Naive B cell (primary cell): ENCODE measurements around the gene AHR. TPM values are rescaled to one million over a fixed set of nuclear protein-coding genes. Genes with fewer than 3 reads are reported as not detected.
"Not testable (repeated sequence)": the region's sequence is repeated elsewhere in the genome, so short reads cannot be mapped to it uniquely, and the experiment has no call there.

Source experiments
- ATAC-seq, 2 donors: fragments of 150-1000 bp; cut with Tn5 transposase; 2 replicates each; pipeline ENCODE4 v1.10.0; 2021; ENCODE audit warnings: low read depth in 2 of 2, mild to moderate bottlenecking in 2 of 2, moderate library complexity in 2 of 2
- DNase-seq: peaks from one replicate; pipeline ENCODE4 v3.0.0; 2022
- H3K27ac Mint-ChIP-seq, 6 donors: one replicate each; pipeline ENCODE4 v1.8.0; 2020 to 2022; ENCODE audit warnings: mild to moderate bottlenecking in 6 of 6, mixed read lengths in 6 of 6, moderate library complexity in 5 of 6, inconsistent platforms in 2 of 6
- H3K27me3 Mint-ChIP-seq, 3 donors: one replicate each; pipeline ENCODE4 v1.8.0; 2021 to 2022; ENCODE audit warnings: mixed read lengths in 3 of 3, mild to moderate bottlenecking in 1 of 3
- H3K36me3 Mint-ChIP-seq, 2 donors: one replicate each; pipeline ENCODE4 v1.8.0; 2020 to 2022; ENCODE audit warnings: mixed read lengths in 2 of 2, inconsistent platforms in 1 of 2, mild to moderate bottlenecking in 1 of 2
- H3K4me1 Mint-ChIP-seq, 3 donors: one replicate each; pipeline ENCODE4 v1.8.0; 2020 to 2022; ENCODE audit warnings: mixed read lengths in 3 of 3, inconsistent platforms in 1 of 3, mild to moderate bottlenecking in 1 of 3, moderate library complexity in 1 of 3
- H3K4me3 Mint-ChIP-seq, 8 donors: one replicate each; pipeline ENCODE4 v1.8.0; 2020 to 2022; ENCODE audit warnings: mild to moderate bottlenecking in 8 of 8, mixed read lengths in 8 of 8, moderate library complexity in 8 of 8, inconsistent platforms in 2 of 8
- H3K9me3 Mint-ChIP-seq, 7 donors: one replicate each; pipeline ENCODE4 v1.8.0; 2020 to 2022; ENCODE audit warnings: mixed read lengths in 7 of 7, mild to moderate bottlenecking in 5 of 7, inconsistent platforms in 2 of 7, moderate library complexity in 1 of 7
- polyA plus RNA-seq, 6 donors: library from polyadenylated mRNA; unstranded; fragments of 300-500 nt; fragmentation: Illumina TruSeq; gene quantifications; one replicate each; pipeline ENCODE4 v1.2.3, GENCODE V29; 2021; ENCODE audit warnings: low read depth in 6 of 6

Gene AHR
- polyA plus RNA-seq, 6 donors from 2014 or later = 0.33 to 3.2 (median 2.1) TPM

DNA sequence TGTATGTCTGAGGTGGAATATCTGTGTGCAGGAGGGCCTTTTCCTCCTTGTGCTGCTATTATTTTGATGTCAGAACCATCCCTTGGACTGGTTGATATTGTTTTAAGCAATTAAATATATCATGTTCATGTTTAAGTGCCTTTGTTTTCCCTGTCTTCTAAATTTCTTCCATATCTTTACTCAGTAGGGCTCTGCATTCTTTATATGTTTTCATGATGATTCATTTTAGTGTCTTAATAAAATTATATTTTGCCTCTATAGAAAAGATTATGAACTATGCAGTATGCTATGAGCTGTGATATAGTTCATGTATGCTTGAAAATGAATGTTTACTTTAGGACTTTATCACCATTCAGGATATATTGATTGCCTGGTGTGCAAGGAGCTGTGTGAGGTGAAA lies 34.8 kb downstream of the AHR start:
- Mint-ChIP-seq H3K27ac (peak overlapping the region in 1 of 6 donors; percentile 18), H3K4me3 (no peak overlapping the region), H3K9me3 (peaks cover 0 to 3% (median 0%) of the 10 kb centered on the region in 7 donors), H3K4me1 (no peaks in the 10 kb centered on the region), H3K27me3 (no peaks in the 10 kb centered on the region), H3K36me3 (peaks cover 8 to 14% of the 10 kb centered on the region in 2 donors)
- DNase-seq (no peak), ATAC-seq (no peak)

DNA sequence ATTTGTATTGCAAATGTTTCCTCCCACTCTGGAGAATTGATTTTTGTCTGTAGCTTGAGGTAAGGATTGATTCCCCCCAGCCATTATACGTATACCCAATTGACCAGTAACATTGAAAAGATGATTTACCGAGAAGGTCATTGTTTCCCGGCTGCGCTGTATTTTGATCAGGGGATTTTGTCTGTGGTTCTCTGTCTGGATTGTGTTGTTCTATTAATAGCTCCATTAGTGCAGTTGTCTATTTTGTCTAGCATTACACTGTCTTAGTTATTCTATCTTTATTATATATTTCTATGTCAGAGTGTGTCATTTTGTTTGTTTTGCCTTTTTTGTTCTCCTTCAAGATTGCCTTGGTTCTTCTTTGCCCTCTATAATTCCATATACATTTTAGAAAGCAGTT lies 37.7 kb downstream of the AHR start:
- Mint-ChIP-seq H3K4me3 (no peak overlapping the region), H3K36me3 (peaks cover 8 to 14% of the 10 kb centered on the region in 2 donors), H3K4me1 (no peaks in the 10 kb centered on the region), H3K27me3 (no peaks in the 10 kb centered on the region), H3K27ac (no peak overlapping the region), H3K9me3 (peaks cover 0 to 3% (median 0%) of the 10 kb centered on the region in 7 donors)
- DNase-seq (no peak), ATAC-seq (no peak)

DNA sequence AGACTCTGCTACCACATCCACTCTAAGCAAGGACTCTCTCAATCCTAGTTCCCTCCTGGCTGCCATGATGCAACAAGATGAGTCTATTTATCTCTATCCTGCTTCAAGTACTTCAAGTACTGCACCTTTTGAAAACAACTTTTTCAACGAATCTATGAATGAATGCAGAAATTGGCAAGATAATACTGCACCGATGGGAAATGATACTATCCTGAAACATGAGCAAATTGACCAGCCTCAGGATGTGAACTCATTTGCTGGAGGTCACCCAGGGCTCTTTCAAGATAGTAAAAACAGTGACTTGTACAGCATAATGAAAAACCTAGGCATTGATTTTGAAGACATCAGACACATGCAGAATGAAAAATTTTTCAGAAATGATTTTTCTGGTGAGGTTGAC lies 40.7 kb downstream of the AHR start:
- peaks cover 5 to 8% of the 10 kb centered on the region in 2 donors for H3K36me3 Mint-ChIP-seq
- H3K27ac Mint-ChIP-seq = no peak overlapping the region
- DNase-seq (no peak), ATAC-seq (no peak)
- H3K4me1 Mint-ChIP-seq = no peaks in the 10 kb centered on the region
- no peaks in the 10 kb centered on the region for H3K27me3 Mint-ChIP-seq
- peaks cover 0 to 3% (median 0%) of the 10 kb centered on the region in 7 donors for H3K9me3 Mint-ChIP-seq
- H3K4me3 Mint-ChIP-seq = no peak overlapping the region

- Mint-ChIP-seq H3K9me3 (peaks cover 0 to 3% (median 0%) of the 10 kb centered on the region in 7 donors), H3K36me3 (peaks cover 5 to 8% of the 10 kb centered on the region in 2 donors), H3K27ac (no peak overlapping the region), H3K4me3 (no peak overlapping the region), H3K27me3 (no peaks in the 10 kb centered on the region), H3K4me1 (no peaks in the 10 kb centered on the region)
- DNase-seq (no peak), ATAC-seq (no peak)
These were observed 41.5 kb downstream of the AHR start for GRCh38 chr7:17339952-17340351.

DNA sequence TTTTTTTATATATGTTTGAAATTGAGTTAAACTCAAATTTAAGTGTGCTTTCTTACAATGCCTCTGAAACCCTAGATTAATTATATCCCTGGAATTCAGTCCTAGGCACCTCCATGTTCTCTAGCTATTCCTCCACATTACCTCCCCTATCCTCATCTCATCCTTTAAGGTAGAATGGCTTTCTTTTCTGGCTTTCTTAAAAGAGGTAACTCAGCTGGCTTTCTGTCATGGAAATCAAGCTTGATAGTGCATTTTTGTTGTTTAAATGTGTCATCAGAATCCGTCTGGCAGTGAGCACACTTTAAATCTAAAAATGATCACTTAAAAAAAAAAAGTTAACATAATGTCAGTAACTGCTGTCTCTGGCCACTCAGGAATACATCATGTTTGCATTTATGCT lies 42.2 kb downstream of the AHR start:
- DNase-seq = no peak
- H3K27me3 Mint-ChIP-seq = no peaks in the 10 kb centered on the region
- no peak overlapping the region for H3K27ac Mint-ChIP-seq
- no peak overlapping the region for H3K4me3 Mint-ChIP-seq
- peaks cover 5 to 8% of the 10 kb centered on the region in 2 donors for H3K36me3 Mint-ChIP-seq
- H3K9me3 Mint-ChIP-seq = peaks cover 0 to 3% (median 0%) of the 10 kb centered on the region in 7 donors
- no peaks in the 10 kb centered on the region for H3K4me1 Mint-ChIP-seq
- no peak for ATAC-seq

GRCh38 chr7:17342756-17343155 lies 44.3 kb downstream of the AHR start:
- DNase-seq (no peak), ATAC-seq (no peak)
- H3K27me3 Mint-ChIP-seq = no peaks in the 10 kb centered on the region
- no peaks in the 10 kb centered on the region for H3K4me1 Mint-ChIP-seq
- H3K4me3 Mint-ChIP-seq = no peak overlapping the region
- no peak overlapping the region for H3K27ac Mint-ChIP-seq
- no peaks in the 10 kb centered on the region for H3K36me3 Mint-ChIP-seq
- H3K9me3 Mint-ChIP-seq = no peaks in the 10 kb centered on the region

DNA sequence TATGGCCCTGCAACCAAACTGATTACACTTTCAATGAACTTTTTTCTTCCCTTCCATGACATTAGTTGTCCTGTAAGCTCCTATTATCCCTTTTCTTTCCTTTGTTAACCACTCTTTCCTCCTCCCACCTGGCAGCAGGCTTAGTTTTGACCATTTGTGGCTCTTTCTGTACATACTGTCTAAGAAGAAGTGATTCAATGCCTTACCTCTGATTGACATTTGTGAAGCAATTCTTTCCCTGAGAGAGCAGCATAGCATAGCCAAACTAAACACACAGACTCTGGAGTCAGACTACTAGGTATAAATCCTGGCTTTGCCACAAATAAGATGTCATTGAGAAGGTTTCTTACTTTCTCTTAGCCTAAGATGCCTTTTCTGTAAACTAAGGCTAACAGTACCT lies 48.9 kb downstream of the AHR start:
- H3K9me3 Mint-ChIP-seq = peaks cover 0 to 30% (median 14%) of the 10 kb centered on the region in 7 donors
- no peak overlapping the region for H3K27ac Mint-ChIP-seq
- no peak for ATAC-seq
- H3K36me3 Mint-ChIP-seq = no peaks in the 10 kb centered on the region
- no peak for DNase-seq
- H3K4me1 Mint-ChIP-seq = peaks cover 9 to 18% (median 17%) of the 10 kb centered on the region in 3 donors
- H3K4me3 Mint-ChIP-seq = no peak overlapping the region
- no peaks in the 10 kb centered on the region for H3K27me3 Mint-ChIP-seq

DNA sequence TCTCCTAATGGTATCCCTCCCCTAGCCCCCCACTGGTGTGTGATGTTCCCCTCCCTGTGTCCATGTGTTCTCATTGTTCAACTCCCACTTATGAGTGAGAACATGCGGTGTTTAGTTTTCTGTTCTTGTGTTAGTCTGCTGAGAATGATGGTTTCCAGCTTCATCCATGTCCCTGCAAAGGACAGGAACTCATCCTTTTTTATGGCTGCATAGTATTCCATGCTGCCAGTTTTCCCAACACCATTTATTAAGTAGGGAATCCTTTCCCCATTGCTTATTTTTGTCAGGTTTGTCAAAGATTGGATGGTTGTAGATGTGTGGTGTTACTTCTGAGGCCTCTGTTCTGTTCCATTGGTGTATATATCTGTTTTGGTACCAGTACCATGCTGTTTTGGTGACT lies 50.5 kb downstream of the AHR start:
- DNase-seq, ATAC-seq, H3K27ac Mint-ChIP-seq, H3K27me3 Mint-ChIP-seq, H3K4me3 Mint-ChIP-seq, H3K36me3 Mint-ChIP-seq: not testable (repeated sequence)
- peaks cover 0 to 30% (median 17%) of the 10 kb centered on the region in 7 donors for H3K9me3 Mint-ChIP-seq
- peaks cover 9 to 18% (median 17%) of the 10 kb centered on the region in 3 donors for H3K4me1 Mint-ChIP-seq

DNA sequence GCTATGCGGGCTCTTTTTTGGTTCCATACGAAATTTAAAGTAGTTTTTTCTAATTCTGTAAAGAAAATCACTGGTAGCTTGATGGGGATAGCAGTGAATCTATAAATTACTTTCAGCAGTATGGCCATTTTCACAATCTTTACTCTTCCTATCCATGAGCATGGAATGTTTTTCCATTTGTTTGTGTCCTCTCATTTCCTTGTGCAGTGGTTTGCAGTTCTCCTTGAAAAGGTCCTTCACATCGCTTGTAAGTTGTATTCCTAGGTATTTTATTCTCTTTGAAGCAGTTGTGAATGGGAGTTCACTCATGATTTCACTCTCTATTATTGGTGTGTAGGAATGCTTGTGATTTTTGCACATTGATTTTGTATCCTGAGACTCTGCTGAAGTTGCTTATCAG lies 51.9 kb downstream of the AHR start:
- peaks cover 5 to 30% (median 17%) of the 10 kb centered on the region in 7 donors for H3K9me3 Mint-ChIP-seq
- H3K4me3 Mint-ChIP-seq = peak overlapping the region in 2 of 8 donors; percentile 8 to 30
- not testable (repeated sequence) for DNase-seq, H3K27me3 Mint-ChIP-seq, ATAC-seq, H3K27ac Mint-ChIP-seq, H3K36me3 Mint-ChIP-seq
- H3K4me1 Mint-ChIP-seq = peaks cover 13 to 18% (median 17%) of the 10 kb centered on the region in 3 donors

DNA sequence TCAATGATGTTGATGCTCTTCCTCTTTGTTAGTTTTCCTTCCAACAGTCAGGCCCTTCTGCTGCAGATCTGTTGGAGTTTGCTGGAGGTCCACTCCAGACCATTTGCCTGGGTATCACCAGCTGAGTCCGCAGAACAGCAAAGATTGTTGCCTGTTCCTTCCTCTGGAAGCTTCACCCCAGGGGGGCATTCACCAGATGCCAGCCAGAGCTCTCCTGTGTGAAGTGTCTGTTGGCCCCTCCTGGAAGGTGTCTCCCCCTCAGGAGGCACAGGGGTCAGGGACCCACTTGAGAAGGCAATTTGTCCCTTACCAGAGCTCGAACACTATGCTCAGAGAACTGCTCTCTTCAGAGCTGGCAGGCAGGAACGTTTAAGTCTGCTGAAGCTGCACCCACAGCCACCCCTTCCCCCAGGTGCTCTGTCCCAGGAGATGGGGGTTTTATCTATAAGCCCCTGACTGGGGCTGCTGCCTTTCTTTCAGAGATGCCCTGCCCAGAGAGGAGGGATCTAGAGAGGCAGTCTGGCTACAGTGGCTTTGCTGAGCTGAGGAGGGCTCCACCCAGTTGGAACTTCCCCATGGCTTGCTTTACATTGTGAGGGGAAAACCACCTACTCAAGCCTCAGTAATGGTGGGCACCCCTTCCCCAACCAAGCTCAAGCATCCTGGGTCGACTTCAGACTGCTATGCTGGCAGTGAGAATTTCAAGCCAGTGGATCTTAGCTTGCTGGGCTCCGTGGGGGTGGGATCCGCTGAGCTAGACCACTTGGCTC lies 55.4 kb downstream of the AHR start:
- not testable (repeated sequence) for DNase-seq, H3K27ac Mint-ChIP-seq, H3K36me3 Mint-ChIP-seq, H3K4me3 Mint-ChIP-seq, H3K27me3 Mint-ChIP-seq
- Mint-ChIP-seq H3K9me3 (peaks cover 5 to 30% (median 17%) of the 10 kb centered on the region in 7 donors), H3K4me1 (peaks cover 13 to 18% (median 17%) of the 10 kb centered on the region in 3 donors)
- ATAC-seq = peak; percentile 52 to 60

GRCh38 chr7:17354473-17354872 lies 56.0 kb downstream of the AHR start:
- Mint-ChIP-seq H3K27ac (peak overlapping the region in 1 of 6 donors; percentile 86), H3K9me3 (peaks cover 5 to 28% (median 17%) of the 10 kb centered on the region in 7 donors), H3K4me1 (peaks cover 13 to 17% (median 17%) of the 10 kb centered on the region in 3 donors), H3K36me3 (peaks cover 6 to 8% of the 10 kb centered on the region in 2 donors), H3K27me3 (no peaks in the 10 kb centered on the region), H3K4me3 (no peak overlapping the region)
- no peak for ATAC-seq
- DNase-seq = no peak

DNA sequence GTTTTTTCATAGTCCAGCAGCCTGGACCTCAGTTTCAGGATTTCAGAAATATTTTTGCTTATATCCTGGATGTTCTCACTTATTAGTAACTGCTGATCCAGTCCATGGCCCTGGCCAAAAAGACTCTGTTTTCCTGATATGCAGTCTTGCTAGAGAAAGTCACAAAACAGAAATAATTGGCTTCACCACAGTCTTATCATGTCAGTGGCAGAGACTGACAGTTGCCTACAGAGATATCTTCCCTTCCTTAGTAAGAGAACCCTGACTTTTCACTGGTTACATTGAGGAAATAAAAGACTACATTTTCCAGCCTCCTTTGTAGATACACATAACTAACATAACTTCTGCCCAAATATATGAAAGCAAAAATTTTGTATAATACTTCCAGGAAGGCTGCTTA lies 56.6 kb downstream of the AHR start:
- ATAC-seq = no peak
- Mint-ChIP-seq H3K27me3 (no peaks in the 10 kb centered on the region), H3K4me1 (peaks cover 12 to 17% (median 13%) of the 10 kb centered on the region in 3 donors), H3K9me3 (peaks cover 5 to 22% (median 14%) of the 10 kb centered on the region in 7 donors), H3K4me3 (no peak overlapping the region), H3K27ac (peak overlapping the region in 1 of 6 donors; percentile 86), H3K36me3 (peaks cover 6 to 8% of the 10 kb centered on the region in 2 donors)
- no peak for DNase-seq

- Mint-ChIP-seq H3K36me3 (peaks cover 6 to 15% of the 10 kb centered on the region in 2 donors), H3K27me3 (no peaks in the 10 kb centered on the region), H3K9me3 (peaks cover 0 to 9% (median 2%) of the 10 kb centered on the region in 7 donors), H3K4me1 (peaks cover 0 to 4% (median 0%) of the 10 kb centered on the region in 3 donors), H3K4me3 (no peak overlapping the region), H3K27ac (no peak overlapping the region)
- ATAC-seq (no peak), DNase-seq (no peak)
These were observed 59.5 kb downstream of the AHR start for GRCh38 chr7:17357952-17358351.

DNA sequence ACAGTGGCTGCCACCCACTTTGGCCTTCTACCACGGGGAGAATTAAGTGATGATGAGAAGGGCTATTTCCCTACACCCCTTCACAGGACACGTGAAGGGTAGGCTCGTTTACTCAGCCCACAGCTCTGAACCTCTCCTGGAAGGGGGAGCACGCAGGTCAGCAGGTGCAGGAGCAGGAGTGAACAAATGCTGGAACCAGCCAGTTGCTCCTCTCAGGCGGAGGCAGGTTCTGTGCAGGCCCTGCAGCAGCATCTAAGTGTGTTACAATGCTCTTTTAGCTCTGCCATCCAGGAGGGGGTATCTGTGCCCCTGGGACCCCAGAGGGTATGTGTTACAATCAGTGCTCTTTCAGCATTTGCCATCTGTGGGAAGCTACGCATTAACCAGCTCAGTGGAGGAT lies 61.2 kb downstream of the AHR start:
- H3K27ac Mint-ChIP-seq = no peak overlapping the region
- peaks cover 6 to 11% of the 10 kb centered on the region in 2 donors for H3K36me3 Mint-ChIP-seq
- DNase-seq (no peak), ATAC-seq (no peak)
- peaks cover 0 to 3% (median 0%) of the 10 kb centered on the region in 3 donors for H3K4me1 Mint-ChIP-seq
- no peaks in the 10 kb centered on the region for H3K27me3 Mint-ChIP-seq
- H3K4me3 Mint-ChIP-seq = no peak overlapping the region
- H3K9me3 Mint-ChIP-seq = peaks cover 0 to 9% (median 2%) of the 10 kb centered on the region in 7 donors
